Measurements from ENCODE around the gene RBP3.

- TF ChIP-seq CTCF (IDR thresholded peaks at IDR 0.05; ENCODE audit: low read depth, low read length) (no peak), EZH2phosphoT487 (IDR thresholded peaks at IDR 0.05; ENCODE audit: low read depth) (no peak)
These were observed 32.9 kb downstream of the RBP3 start for GRCh38 chr10:47381103-47381395.
